K562 (cell line): Measurements from ENCODE around the gene TMEM214. TPM values are rescaled to one million over a fixed set of nuclear protein-coding genes. Genes with fewer than 3 reads are reported as not detected.
A peak's percentile ranks its signal among the peaks of the same experiment; 100 is the strongest.

Source experiments
- CREBBP ChIP-seq: IDR thresholded peaks from one replicate; pipeline ENCODE4 v1.6.1; 2012; ENCODE audit warnings: low read depth, mild to moderate bottlenecking, control low read depth, inconsistent platforms, low read length
- ETS2 ChIP-seq: IDR thresholded peaks from 2 replicates; pipeline ENCODE4 v1.6.1; 2016; ENCODE audit warnings: borderline replicate concordance, missing genetic modification characterization, mild to moderate bottlenecking, moderate library complexity, missing compliant biosample characterization; ENCODE audit not compliant: poor library complexity, severe bottlenecking
- NCOR1 ChIP-seq: fragments of 450-650 bp; IDR thresholded peaks from 2 replicates; pipeline ENCODE4 v1.6.1; 2016; ENCODE audit warnings: mild to moderate bottlenecking, moderate library complexity
- NR2C1 ChIP-seq, 2 experiments: fragments of 450-650 bp; IDR thresholded peaks; 2 replicates each; pipeline ENCODE4 v1.6.1; 2017; ENCODE audit warnings: mild to moderate bottlenecking in 2 of 2, antibody characterized with exemption in 1 of 2, inconsistent platforms in 1 of 2, missing compliant biosample characterization in 1 of 2, missing genetic modification characterization in 1 of 2
- PHB ChIP-seq: fragments of 250-450 bp; sonication (Bioruptor Pico); IDR thresholded peaks from 2 replicates; pipeline ENCODE4 v1.5.0; 2021
- PHF21A ChIP-seq: fragments of 450-650 bp; IDR thresholded peaks from 2 replicates; pipeline ENCODE4 v1.6.1; 2017; ENCODE audit warnings: low read depth, borderline replicate concordance
- PML ChIP-seq: IDR thresholded peaks from 2 replicates; pipeline ENCODE4 v1.6.1; 2012; ENCODE audit warnings: low read length, inconsistent platforms
- SAFB2 ChIP-seq: fragments of 200-400 bp; formaldehyde crosslinking; IDR thresholded peaks from 2 replicates; pipeline ENCODE4 v1.6.1; 2018; ENCODE audit warnings: borderline replicate concordance, low read length, low read depth, moderate library complexity; ENCODE audit not compliant: severe bottlenecking
- SMAD3 ChIP-seq: fragments of 450-650 bp; formaldehyde crosslinking; conservative IDR thresholded peaks from 2 replicates; pipeline ENCODE4 v1.4.0; 2020; ENCODE audit warnings: mild to moderate bottlenecking
- TAL1 ChIP-seq: fragments of 450-650 bp; IDR thresholded peaks from 2 replicates; pipeline ENCODE4 v1.6.1; 2016; ENCODE audit warnings: mild to moderate bottlenecking
- TBP ChIP-seq: optimal IDR thresholded peaks from 2 replicates; pipeline ENCODE3; 2011; ENCODE audit warnings: low read depth, low read length, improper control_type of control experiment
- TFAM ChIP-seq: fragments of 250-450 bp; sonication (Bioruptor Pico); conservative IDR thresholded peaks from 2 replicates; pipeline ENCODE4 v1.5.0; 2021; ENCODE audit warnings: mild to moderate bottlenecking, moderate library complexity
- ZFP1 ChIP-seq: fragments of 450-650 bp; formaldehyde crosslinking; IDR thresholded peaks from 2 replicates; pipeline ENCODE4 v1.4.0; 2020; ENCODE audit warnings: mild to moderate bottlenecking, mixed read lengths
- ZNF174 ChIP-seq: fragments of 250-450 bp; sonication (Bioruptor Pico); IDR thresholded peaks from 2 replicates; pipeline ENCODE4 v1.4.0; 2020; ENCODE audit warnings: mild to moderate bottlenecking
- ZNF431 ChIP-seq: sonication (generic); formaldehyde crosslinking; IDR thresholded peaks from 2 replicates; pipeline ENCODE4 v1.8.0; 2022; ENCODE audit warnings: mild to moderate bottlenecking, missing genetic modification reagents
- ZZZ3 ChIP-seq: fragments of 450-650 bp; IDR thresholded peaks from 2 replicates; pipeline ENCODE4 v1.6.1; 2016; ENCODE audit warnings: antibody characterized with exemption, mild to moderate bottlenecking, moderate library complexity
- polyA plus RNA-seq, 8 experiments: library from polyadenylated mRNA; depleted of rRNA in 4 of 8; stranded (reverse) in 5 of 8; unstranded in 3 of 8; fragments of >200 nt; fragmentation: Nextera tagmentation in 2 of 8; fragmentation: Illumina TruSeq in 1 of 8; extraction: Ambion mirVana in 2 of 8; extraction: Trizol in 1 of 8; gene quantifications; 2 replicates each; pipeline versions ENCODE4 v1.2.1 to v1.2.3, GENCODE V29; 2011 to 2014; ENCODE audit warnings: inconsistent platforms in 1 of 8, missing spikeins in 1 of 8
- total RNA-seq, 7 experiments: library from RNA; depleted of rRNA in 6 of 7; stranded (reverse); fragments of >200 nt in 6 of 7; fragmentation: Illumina TruSeq in 2 of 7; extraction: Trizol in 2 of 7; gene quantifications; 2 replicates each; pipeline versions ENCODE4 v1.2.1 to v1.2.3, GENCODE V29; 2011 to 2021; ENCODE audit warnings: low replicate concordance in 1 of 7
- TF ChIP-seq, protein P1 (sequence below): fragments of 450-650 bp; IDR thresholded peaks from 2 replicates; pipeline ENCODE4 v1.6.1; 2016; ENCODE audit warnings: low read depth
- TF ChIP-seq, protein P2 (sequence below): fragments of 250-450 bp; sonication (Bioruptor Pico); IDR thresholded peaks from 2 replicates; pipeline ENCODE4 v1.9.0; 2021; ENCODE audit warnings: mild to moderate bottlenecking, inconsistent platforms

The TMEM214 gene
- total and polyA plus RNA-seq, 9 of the 15 experiments (the other 6 are each of a cell fraction or from before 2014, with no cell fraction given): 11.4 to 81.4 (median 44.1) TPM

- TF ChIP-seq ZZZ3 (no peak), CREBBP (no peak), NR2C1 (IDR thresholded peaks at IDR 0.05) (no peak), NR2C1 (tag; IDR thresholded peaks at IDR 0.05) (no peak), ZNF431 (no peak), TAL1 (no peak), ZFP1 (CRISPR knock-in tag) (no peak), PML (peak; percentile 26; the same call in 1 of the 2 replicates), PHB (CRISPR knock-in tag) (0 out of 2 replicates have a peak, but pooled peaks have one; percentile 14), SMAD3 (CRISPR knock-in tag) (0 out of 2 replicates have a peak, but pooled peaks have one; percentile 43), TFAM (CRISPR knock-in tag) (no peak), TBP (peak; percentile 97), ETS2 (tag) (no peak), SAFB2 (no peak), PHF21A (0 out of 2 replicates have a peak, but pooled peaks have one; percentile 43), NCOR1 (peak; percentile 40; the same call in 1 of the 2 replicates), ZNF174 (CRISPR knock-in tag) (no peak)
- TF ChIP-seq, protein P1, sequence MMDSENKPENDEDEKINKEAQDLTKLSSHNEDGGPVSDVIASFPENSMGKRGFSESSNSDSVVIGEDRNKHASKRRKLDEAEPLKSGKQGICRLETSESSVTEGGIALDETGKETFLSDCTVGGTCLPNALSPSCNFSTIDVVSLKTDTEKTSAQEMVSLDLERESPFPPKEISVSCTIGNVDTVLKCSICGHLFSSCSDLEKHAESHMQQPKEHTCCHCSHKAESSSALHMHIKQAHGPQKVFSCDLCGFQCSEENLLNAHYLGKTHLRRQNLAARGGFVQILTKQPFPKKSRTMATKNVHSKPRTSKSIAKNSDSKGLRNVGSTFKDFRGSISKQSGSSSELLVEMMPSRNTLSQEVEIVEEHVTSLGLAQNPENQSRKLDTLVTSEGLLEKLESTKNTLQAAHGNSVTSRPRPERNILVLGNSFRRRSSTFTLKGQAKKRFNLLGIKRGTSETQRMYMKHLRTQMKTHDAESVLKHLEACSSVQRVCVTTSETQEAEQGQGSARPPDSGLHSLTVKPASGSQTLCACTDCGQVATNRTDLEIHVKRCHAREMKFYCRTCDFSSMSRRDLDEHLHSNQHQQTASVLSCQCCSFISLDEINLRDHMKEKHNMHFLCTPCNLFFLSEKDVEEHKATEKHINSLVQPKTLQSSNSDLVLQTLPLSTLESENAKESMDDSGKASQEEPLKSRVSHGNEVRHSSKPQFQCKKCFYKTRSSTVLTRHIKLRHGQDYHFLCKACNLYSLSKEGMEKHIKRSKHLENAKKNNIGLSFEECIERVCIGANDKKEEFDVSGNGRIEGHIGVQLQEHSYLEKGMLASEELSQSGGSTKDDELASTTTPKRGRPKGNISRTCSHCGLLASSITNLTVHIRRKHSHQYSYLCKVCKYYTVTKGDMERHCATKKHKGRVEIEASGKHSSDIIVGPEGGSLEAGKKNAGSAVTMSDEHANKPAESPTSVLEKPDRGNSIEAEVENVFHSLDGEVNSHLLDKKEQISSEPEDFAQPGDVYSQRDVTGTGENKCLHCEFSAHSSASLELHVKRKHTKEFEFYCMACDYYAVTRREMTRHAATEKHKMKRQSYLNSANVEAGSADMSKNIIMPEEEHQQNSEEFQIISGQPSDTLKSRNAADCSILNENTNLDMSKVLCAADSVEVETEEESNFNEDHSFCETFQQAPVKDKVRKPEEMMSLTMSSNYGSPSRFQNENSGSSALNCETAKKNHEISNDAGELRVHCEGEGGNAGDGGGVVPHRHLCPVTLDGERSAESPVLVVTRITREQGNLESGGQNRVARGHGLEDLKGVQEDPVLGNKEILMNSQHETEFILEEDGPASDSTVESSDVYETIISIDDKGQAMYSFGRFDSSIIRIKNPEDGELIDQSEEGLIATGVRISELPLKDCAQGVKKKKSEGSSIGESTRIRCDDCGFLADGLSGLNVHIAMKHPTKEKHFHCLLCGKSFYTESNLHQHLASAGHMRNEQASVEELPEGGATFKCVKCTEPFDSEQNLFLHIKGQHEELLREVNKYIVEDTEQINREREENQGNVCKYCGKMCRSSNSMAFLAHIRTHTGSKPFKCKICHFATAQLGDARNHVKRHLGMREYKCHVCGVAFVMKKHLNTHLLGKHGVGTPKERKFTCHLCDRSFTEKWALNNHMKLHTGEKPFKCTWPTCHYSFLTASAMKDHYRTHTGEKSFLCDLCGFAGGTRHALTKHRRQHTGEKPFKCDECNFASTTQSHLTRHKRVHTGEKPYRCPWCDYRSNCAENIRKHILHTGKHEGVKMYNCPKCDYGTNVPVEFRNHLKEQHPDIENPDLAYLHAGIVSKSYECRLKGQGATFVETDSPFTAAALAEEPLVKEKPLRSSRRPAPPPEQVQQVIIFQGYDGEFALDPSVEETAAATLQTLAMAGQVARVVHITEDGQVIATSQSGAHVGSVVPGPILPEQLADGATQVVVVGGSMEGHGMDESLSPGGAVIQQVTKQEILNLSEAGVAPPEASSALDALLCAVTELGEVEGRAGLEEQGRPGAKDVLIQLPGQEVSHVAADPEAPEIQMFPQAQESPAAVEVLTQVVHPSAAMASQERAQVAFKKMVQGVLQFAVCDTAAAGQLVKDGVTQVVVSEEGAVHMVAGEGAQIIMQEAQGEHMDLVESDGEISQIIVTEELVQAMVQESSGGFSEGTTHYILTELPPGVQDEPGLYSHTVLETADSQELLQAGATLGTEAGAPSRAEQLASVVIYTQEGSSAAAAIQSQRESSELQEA: no peak
- TF ChIP-seq, protein P2, sequence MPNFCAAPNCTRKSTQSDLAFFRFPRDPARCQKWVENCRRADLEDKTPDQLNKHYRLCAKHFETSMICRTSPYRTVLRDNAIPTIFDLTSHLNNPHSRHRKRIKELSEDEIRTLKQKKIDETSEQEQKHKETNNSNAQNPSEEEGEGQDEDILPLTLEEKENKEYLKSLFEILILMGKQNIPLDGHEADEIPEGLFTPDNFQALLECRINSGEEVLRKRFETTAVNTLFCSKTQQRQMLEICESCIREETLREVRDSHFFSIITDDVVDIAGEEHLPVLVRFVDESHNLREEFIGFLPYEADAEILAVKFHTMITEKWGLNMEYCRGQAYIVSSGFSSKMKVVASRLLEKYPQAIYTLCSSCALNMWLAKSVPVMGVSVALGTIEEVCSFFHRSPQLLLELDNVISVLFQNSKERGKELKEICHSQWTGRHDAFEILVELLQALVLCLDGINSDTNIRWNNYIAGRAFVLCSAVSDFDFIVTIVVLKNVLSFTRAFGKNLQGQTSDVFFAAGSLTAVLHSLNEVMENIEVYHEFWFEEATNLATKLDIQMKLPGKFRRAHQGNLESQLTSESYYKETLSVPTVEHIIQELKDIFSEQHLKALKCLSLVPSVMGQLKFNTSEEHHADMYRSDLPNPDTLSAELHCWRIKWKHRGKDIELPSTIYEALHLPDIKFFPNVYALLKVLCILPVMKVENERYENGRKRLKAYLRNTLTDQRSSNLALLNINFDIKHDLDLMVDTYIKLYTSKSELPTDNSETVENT (CRISPR knock-in tag): no peak; the same call in 1 of the 2 replicates
Measured at GRCh38 chr2:27050281-27050995, 17.7 kb downstream of the TMEM214 start (continued).
